SKM-1 treated with dmso at 0.1 percent for 144 hours (cell line): Measurements from ENCODE around the gene TMEM203.

Experiments
- DNase-seq: peaks from one replicate; lab custom pipeline; 2025; ENCODE audit not compliant: unreplicated experiment; lab: John Stamatoyannopoulos, UW

Gene TMEM203

DNA sequence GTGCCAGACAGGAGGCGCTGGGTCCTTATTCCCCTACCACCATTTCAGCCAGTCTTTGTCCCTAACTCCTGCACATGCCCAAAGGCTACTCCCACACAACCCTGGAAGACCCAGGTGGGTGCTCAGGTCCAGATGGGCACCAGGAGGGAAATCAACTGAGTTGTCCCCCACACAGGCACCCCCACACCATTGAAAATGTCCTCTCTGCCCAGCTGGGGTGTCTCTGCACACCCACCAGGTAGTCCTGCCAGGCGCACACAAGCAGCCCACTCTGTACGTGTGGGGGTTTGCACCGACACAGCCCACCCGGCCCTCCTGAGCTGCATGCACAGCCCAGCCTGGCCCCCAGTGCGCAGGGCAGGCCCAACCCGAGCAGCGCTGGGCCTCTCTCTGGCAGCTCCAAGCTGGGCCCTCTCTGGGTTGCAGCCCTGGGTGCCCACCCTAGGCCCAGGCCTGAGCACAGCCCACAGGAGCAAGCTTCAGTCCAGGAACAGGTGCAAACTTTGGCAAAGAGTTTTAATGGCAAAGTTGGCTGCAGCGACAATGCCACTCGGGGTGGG is 14.4 kb upstream of the TMEM203 start:
- no peak for DNase-seq

DNA sequence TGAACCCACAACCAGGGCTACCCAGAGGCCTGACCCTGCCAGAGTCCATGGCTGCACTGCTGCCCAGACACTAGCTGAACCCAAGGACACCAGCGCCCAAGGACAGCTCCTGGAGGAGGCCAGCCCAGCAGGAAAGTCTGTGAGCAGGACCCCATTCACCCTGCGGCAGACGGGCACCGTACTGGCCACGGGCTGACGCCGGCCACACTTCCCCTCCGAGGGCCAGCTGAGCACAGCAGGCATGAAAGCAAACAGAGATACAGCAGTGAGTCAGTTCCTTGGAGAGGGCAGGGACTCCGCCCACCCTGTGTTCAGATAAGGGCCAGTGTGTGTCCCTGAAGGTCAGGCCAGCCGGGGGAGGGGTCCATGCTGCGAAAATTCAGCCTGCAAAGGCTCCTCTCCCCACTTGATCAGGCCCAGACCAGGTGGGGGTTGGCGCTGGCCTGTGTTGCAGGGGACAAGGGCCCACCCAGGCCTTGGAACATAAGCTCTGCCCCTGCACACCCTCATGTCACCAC is 13.4 kb upstream of the TMEM203 start:
- DNase-seq, result no peak

DNA sequence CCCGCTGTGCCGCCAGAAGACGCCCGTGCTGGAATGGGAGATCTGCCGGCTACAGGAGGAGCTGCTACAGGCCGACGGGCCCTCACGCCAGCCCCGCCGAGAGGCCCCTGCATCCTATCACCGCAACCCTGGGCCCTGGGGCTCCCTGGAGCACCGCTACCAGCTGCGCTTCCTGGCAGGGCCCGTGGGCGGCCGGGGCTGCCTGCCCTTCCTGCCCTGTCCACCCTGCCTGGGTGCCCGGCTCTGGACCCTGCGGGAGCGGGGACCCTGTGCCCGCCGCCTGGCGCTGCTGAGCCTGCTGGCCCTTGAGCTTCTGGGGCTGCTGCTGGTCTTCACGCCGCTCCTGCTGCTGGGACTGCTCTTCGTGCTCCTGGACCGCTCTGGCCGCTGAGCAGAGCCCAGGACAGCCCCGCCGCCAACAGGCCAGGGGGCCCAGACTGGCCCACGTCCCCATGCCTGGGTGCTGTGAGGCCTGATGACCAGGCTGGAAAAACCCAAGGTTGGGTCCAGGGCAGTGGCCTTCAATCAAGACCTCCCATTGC is 12.8 kb upstream of the TMEM203 start:
- DNase-seq, result no peak

DNA sequence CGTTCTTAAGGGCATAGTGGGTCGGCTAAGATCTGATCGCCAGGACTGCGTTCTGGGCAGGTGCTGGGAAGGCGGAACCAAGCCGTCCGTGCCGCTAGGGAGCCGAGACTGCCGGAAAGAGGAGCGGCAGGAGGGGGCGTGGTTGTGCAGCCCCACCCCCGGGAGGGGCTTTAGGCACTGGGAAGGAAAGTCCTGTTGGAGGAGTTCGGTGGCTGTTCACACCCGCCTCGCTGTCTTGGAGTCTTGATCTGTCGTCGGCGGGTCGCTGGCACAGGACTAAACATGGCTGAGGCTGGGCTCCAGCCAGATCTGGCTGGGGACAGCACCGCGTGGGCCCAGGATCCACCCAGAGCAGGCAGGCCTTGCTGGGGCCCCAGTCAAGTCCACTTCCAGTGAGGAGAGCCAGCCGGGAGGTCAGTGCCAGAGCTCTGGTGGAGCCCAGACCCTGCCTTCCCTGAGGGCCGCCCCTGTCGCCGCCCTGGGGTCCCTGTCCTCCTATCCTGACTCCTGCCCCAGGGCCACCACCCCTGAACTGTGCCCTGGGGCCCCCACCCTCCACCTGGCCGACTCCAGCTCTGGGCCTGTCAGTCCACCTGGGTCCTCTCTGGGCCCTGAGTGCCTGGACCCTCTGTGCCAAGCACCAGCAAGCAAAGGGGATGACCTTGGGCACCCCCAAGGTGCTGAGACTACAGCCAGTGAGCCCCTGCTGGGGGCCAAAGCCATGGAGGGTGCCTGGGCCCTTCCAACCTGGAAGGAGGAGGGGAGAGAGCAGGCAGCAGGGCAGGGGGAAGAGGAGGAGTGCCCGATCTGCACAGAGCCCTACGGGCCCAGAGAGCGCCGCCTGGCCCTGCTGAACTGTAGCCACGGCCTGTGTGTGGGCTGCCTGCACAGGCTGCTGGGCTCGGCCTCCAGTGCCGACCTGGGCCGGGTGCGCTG is 12.1 kb upstream of the TMEM203 start:
- no peak for DNase-seq

DNA sequence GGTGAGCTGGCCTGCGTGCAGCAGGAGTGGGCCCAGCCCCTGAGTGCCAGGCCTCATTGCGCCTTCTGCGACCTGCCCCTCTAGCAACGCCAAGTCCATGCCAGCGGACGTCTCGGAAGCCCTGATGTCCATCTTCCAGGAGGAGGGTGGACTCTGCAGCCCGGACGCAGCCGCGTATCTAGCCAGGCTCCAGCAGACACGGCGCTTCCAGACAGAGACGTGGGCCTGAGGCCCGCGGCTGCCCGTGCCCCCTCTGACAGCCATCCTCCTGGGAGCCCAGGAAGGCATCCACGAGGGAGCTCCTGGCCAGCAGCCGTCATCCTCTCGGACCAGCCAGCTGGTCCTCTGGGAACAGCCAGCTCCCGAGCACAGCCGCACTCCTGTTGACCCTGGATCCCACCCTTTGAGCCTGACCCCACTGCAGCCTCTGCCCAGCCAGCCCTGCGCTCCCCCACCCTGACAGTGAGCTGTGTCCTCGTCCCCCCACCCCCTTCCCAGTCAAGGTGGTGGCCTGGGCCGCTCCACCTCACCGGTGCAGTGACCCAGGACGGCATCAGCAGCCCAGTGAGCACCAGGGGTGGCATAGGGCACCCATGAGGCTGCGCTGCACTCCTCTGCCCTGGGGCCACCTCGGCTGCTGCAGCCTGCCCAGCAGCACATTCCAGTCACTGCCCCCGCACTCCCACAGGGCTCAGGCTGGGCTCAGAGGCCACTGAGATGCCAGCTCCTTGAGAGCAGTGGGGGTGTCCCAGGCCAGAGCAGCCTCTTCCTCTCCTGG is 10.9 kb upstream of the TMEM203 start:
- no peak for DNase-seq

DNA sequence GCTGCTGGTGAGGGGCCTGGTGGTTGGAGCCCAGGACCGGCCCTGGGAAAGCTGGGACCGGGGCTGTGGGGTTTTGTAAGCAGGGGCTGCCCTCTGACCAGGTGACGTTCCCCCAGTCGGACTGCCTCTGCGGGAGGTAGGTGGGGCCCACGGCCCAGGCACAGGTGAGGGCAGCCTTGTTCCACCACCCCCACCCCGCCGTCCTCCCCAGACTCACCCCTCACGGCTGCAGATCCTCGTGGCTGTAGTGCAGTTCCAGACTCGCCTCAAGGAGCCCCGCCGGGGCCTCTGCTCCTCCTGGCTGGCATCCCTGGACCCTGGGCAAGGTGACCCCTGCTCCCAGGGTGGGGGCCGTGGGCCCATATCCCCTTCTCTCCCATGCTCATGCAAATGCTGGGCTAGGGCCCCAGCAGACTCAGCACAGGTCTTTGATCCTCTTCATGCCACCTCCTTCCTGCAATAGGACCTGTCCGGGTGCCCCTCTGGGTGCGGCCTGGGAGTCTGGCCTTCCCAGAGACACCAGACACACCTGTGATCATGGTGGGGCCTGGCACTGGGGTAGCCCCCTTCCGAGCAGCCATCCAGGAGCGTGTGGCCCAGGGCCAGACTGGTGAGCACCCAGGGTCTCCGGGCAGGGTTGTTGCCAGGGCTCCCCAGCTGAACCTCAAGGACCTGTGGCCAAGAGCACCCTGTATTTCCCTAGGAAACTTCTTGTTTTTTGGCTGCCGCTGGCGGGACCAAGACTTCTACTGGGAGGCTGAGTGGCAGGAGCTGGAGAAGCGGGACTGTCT is 9.9 kb upstream of the TMEM203 start:
- no peak for DNase-seq

DNA sequence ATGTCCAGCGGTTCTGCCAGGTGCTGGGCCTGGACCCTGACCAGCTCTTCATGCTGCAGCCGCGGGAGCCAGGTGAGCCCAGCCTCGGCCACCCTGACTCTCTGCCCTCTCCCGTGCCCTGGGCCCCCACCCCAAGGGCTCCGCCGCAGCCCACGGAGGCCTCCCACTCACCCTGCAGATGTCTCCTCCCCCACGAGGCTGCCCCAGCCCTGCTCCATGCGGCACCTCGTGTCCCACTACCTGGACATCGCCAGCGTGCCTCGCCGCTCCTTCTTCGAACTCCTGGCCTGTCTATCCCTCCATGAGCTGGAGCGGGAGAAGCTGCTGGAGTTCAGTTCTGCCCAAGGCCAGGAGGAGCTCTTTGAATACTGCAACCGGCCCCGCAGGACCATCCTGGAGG is 9.2 kb upstream of the TMEM203 start:
- no peak for DNase-seq

DNA sequence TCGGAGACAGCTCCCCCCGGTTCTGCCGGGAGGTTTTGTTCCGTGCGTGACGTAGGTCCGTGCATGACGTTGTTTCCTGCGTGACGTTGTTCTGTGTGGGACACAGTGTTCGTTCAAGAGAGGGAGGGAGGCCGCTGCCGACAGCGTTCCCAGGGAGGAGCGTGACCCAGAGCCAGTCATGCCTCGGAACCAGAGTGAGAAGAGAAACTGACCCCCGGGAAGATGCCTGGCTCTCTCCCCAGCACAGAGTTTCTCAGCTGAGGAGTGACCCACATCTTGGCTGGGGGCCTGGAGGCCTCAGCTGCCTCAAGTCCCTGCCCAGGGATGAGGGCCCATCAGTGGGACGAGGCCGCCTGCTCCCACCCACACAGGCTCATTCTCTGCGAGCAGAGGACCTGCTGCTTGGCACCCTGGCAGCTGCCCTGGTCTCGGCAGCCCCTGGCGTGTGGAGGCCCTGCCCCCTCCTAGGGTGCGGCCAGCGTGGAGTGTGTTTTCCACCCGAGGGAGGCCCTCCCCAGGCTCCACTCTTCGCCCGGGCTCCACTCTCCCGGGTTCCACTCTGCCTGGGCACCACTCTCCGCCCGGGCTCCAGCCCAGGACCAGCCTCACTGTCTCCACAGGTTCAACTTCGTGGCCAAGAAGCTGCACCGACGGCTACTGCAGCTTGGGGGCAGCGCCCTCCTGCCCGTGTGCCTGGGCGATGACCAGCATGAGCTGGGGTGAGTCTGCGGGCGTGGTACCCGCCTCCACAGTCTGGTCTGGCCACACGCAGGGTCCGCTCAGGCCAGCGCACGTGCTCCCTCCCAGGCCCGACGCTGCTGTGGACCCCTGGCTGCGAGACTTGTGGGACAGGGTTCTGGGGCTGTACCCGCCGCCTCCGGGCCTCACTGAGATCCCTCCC is 8.0 kb upstream of the TMEM203 start:
- no peak for DNase-seq

DNA sequence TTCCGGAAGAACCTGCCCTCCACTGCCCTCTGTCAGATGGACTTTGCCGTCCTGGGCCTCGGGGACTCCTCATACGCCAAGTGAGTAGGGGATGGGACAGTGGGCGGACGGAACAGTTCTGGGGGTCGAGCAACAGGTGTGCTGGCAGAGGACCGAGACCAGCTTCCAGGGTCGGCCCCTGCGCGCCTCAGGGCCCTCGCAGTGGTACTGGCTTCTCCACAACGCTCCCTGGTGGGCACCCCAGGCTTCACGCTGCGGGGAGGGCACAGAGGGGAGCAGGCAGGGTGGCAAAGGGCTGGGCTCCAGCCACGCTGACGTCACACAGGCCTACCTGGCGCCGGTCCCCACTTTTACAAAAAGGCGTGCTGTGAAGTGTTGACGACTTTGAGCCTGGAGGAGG is 7.1 kb upstream of the TMEM203 start:
- no peak for DNase-seq

DNA sequence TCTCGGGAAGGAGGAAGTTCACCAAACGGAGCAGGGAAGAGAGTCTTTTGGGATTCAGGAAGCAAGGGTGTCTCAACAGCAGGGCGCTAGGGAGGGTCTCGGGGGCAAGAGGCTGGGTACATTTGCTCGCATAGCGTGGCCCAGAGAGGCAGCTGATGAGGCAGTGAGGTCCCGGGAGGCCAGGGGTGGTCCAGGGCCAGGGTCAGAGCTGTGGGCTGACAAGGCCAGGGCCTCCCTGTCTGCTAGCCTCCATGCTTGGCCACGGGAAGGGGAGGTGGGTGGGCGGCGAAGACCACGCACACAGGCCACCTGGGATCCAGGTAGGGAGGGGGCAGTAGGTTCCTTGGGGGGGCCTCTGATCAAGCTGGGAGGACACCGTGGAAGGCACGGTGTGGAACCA is 6.1 kb upstream of the TMEM203 start:
- no peak for DNase-seq

DNA sequence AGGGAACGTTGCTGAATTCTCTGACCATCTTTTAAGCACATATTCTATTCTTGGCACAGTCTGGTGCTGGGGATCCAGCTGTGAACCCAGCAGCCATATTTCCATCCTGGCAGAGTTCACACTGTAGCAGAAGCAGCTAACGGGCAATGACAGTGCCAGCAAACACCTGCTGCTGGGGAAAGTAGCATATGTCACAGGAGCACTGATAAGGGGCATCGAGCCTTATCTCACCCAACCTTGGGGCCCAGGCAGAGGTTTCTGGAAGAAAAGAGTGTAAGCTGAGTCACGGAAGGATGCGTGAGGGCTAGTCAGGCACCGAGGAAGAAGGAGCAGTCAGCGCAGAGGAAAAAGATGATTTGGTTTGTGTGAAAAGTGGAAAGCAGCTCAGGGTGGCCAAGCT is 1.2 kb upstream of the TMEM203 start:
- DNase-seq, result no peak

DNA sequence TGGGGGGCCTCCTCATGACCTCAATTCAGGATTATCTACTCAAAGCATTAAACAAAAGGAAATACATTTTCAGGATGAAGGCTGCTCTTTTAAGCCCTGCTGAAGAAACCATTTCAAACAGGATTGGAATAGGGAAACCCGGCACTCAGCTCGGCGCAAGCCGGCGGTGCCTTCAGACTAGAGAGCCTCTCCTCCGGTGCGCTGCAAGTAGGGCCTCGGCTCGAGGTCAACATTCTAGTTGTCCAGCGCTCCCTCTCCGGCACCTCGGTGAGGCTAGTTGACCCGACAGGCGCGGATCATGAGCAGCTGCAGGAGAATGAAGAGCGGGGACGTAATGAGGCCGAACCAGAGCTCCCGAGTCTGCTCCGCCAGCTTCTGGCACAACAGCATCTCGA is 720 bp downstream of the TMEM203 start:
- DNase-seq, result no peak

DNA sequence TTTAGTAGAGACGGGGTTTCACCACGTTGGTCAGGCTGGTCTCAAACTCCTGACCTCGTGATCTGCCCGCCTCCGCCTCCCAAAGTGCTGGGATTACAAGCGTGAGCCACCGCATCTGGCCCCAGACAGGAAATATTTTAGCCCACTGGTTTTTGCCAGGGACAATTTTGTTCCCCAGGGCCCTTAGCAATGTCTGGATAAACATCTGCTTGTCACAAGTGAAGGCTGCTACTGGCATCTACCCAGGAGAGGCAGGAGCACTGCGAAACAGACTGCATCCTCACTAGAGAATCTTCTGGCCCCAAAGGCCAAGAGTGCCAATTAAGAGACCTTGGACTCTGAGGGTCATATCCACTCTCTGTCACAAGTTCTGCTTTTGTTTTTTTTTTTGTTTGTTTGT is 2.5 kb downstream of the TMEM203 start:
- no peak for DNase-seq

DNA sequence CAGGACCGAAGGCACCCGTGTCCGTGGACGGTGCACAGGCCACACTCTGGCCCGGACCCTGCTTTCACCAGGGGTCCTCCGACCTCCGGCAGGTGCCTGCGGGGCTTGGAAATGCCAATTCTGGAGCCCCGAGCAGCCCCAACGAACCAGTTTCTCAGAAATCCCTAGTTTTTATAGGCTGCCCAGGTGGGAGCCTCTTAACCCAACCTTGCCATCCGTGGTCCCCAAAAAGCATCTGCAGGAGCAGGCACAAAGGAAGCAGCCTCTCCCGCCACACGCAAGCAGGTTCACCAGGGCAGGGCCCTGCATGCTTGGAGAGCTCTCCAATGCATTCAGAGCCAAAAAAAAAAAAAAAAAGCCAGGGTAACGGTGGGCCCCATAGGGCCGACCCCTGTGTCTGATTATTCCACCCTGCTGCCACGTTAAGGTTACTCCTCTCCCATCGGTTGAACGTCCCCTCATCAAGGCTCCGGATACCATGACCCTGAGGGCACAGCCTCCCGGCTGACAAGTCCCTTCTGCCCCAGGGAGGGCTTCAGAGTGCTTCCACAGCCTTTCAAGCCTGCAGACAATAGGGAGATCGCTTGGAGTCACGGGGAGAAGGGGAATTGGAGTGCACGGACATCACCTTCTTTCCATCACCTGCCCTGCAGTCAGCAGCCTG is 4.1 kb downstream of the TMEM203 start:
- DNase-seq, result no peak

DNA sequence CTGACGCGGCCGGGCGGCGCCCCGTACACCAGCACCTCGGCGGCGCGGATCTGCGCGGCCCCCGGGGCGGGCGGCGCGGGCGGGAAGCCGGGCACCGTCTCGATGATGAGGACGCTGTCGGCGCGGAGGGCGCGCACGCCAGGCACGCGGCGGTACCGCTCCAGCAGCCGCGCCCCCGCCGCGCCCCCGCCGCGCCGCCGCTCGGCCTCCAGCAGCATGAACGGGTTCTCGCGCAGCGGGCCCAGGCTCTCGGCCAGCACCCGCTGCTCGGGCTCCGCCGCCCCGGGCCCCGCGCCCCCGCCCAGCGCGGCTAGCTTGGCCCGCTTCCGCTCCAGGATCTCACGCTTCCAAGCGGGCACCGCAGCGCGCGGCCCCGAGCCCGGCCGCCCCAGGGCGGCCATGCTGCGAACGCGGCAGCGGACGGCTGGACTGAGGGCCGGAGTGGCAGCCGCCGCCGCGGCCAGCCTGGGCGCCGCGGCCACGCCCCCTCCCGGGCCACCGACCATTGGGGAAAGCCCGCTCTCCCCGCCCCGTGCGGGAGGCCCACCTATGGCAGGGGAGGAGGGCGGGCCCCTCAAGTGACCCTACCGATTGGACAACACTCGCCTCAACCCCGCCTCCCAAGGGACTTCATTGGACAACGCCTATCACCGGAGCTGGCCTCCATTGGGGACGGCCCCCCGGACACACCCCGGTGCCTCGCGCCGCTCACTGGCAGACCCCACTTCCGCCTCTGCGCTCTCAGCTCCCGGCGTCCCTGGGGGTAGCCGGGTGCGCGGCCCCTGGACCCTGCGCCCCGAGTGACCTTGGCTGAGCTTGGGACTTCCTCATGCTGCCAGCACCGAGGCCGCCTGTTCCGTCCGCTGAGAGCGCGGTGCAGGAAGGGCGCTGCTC is 4.9 kb downstream of the TMEM203 start, which contains the start of gene TPRN:
TPRN (minus strand) TSS at position 431 of the 894 bp plus-strand sequence; CDS start at position 401, 30 bp downstream.
- DNase-seq, result peak; percentile 99

DNA sequence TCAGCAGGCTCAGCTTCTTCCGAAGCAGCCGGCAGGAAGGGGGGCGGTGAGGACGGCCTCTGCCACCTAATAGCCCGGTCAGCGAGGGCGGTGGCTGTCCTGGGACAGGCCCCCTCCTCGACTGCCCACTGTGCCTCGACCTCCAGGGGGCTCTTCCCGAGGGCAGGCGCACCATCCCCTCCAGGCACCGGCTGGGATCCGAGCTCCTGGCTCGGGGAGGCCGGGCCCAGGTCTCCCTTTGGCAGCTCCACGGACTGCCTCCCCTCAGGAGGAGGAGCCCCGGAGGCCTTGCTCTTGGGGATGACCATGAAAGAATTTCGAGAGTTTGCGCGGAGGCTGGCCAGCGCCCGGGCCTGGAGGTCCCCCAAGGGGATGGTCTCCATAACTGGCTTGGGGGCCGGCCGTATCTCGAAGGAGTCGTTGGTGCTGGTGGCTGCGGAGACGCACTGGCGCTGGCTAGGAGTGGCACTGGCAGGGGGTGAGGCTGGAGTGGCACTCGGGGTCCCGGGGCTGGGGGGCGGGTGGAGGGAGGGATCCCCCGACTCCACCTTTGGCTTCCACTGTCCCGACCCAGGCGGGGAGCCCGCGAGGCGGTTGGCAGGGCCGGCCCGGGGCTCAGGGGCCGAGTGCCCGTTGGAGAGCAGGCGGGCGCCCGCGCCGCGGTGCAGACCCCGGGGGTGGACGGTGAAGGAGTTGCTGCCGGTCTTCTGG is 5.9 kb downstream of the TMEM203 start:
- no peak for DNase-seq

DNA sequence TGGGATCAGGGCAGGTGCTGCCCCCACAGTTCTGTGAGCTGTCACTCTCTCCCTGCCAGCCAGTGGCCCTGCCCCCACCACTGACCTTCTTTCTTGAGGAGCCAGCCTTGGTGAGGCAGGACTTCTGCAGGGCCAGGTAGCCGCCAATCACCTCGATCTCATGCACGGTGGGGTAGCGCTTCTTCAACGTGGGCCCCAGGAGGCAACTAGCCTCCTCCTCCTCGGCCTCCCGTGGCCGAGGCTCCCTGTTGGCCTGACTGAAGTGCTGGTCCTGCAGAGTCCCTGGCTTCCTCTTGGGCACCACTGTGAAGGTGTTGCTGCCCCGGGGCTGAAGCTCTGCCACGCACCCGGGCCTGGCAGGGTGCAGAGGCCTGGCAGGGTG is 6.6 kb downstream of the TMEM203 start:
- DNase-seq, result no peak
